Activated CD4-positive, alpha-beta T cell treated with anti-CD3 and anti-CD28 coated beads, Interleukin-2, Interleukin-6, amounts not matched to agents 100 ng/mL and 50 ng/mL, durations not matched to agents 16 hours and 8 hours (primary cell): Measurements from ENCODE around the gene KPNB1.

Experiments used
- DNase-seq: peaks from one replicate; pipeline ENCODE4 v3.0.0-alpha.2; 2020

KPNB1 gene

DNA sequence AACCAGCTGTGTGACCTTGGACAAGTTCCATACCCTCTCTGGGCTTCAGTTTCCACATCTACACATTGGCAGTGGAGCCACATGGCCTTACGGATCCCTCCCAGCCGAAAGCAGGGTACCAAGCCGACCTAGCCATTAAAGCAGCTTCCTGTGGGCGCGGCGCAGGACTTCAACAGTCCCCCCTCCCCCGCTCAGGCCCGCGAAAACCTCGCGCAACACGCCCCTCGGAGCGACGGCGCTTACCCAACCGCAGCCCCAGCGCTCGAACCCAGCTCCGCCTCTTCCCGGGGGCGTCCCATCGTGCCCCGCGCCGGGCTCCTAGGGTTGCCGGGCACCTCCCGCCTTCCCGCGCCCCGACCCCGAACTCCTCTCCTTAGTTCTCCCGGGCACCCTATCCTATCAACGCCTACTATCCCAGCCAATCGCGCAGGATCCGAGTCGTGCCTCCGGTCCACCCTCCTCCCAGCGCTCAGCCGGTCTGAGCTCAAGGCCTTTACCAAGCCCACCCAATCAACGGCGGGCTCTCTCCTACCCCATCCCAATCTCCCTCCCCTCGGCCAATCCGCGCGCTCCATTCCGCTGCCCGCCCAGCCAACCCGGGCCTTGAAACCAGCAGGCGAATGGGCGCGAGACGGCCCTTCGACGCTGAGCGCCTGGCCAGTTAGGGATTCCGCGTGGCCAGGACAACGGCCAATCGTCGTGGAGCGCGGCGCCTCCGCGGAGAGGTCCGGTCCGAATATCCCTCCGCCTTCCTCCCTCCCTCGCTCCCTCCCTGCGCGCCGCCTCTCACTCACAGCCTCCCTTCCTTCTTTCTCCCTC lies at the start of gene KPNB1:
TSS of gene KPNB1 (plus strand) at position 767 of the 819 bp plus-strand sequence. CDS start 326 bp downstream, outside the sequence.
- peak; percentile 100 for DNase-seq

DNA sequence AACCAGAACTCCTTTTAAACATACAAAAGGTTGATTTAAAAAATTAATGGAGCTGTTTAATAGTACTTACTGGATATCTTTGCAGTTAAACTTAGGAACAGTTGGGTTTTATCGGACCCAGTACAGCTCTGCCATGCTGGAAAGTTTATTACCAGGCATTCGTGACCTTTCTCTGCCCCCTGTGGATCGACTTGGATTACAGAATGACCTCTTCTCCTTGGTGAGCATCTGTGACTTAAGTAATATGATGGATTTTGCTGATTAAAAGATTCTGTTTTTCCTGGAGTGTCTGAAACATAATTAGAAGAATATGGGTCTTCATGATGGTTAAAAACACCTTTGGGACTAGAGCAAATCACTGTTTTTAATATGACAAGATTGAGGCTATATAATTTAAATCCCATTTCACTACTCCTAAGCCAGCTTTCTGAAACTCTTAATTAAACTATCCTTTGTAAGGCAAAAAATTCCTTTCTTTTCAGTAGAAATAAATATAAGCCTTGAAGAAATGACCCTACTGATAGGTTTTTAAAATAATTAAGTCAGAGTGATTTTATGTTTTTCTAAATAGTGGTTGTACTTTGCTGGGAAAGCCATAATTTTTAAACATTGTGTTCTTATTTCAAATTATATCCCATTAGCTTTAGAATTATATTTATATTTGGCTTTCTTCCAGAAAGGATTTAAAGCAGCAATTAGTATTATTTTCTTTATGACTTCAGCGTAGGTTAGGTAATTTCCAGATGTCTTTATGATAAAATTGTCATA lies 45.7 kb upstream of the KPNB1 start:
- DNase-seq = no peak

DNA sequence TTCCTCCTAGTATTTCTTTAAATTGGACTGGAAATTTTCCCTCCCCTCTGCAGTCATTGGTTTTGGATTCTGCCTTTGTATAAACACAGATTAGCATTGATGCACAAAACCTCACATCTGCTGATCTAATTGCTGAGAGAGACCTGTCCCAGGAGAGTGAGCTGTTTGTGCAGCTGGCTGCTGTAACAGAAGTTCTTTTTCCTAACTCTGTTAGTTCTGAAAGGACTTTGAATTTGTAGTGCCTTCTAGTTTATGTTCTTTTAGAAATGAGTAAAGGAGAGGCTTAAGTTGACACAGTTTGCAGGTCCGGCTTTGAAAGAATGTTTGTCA lies 45.2 kb upstream of the KPNB1 start:
- no peak for DNase-seq

DNA sequence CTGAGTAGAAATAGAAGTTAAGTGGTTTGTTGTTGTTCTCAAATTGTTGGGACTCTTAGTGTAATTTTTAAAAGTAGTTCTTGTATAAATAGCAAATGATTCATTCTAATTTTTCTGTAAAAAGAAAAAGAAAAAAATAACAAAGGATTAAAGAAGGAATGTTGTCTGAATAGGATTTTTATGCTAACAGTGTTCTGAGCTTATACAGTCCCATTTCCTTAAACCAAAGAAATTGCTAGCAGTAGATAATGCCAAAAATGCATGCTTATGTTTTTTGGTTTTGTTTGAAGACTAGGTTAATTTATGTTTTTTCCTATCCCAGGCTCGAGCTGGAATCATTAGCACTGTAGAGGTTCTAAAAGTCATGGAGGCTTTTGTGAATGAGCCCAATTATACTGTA lies 44.7 kb upstream of the KPNB1 start:
- no peak for DNase-seq

DNA sequence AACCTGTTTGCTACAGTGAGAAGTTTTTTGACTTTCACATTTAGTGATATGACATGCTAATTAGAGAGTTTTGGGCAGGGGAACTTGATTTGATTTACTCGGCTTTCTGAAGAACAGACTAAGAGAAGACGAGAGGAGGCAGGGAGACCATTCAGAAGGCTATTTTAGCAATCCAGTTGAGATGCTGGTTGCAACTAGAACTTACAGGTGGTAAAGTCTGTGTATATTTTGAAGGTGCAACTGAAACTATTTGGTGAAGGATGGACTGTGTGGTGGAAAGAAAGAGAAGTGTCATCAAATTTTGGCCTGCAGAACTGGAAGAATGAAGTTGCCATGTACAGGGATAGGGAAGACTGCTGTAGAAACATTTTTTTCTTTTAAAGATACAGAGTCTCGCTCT lies 42.2 kb upstream of the KPNB1 start:
- no peak for DNase-seq

DNA sequence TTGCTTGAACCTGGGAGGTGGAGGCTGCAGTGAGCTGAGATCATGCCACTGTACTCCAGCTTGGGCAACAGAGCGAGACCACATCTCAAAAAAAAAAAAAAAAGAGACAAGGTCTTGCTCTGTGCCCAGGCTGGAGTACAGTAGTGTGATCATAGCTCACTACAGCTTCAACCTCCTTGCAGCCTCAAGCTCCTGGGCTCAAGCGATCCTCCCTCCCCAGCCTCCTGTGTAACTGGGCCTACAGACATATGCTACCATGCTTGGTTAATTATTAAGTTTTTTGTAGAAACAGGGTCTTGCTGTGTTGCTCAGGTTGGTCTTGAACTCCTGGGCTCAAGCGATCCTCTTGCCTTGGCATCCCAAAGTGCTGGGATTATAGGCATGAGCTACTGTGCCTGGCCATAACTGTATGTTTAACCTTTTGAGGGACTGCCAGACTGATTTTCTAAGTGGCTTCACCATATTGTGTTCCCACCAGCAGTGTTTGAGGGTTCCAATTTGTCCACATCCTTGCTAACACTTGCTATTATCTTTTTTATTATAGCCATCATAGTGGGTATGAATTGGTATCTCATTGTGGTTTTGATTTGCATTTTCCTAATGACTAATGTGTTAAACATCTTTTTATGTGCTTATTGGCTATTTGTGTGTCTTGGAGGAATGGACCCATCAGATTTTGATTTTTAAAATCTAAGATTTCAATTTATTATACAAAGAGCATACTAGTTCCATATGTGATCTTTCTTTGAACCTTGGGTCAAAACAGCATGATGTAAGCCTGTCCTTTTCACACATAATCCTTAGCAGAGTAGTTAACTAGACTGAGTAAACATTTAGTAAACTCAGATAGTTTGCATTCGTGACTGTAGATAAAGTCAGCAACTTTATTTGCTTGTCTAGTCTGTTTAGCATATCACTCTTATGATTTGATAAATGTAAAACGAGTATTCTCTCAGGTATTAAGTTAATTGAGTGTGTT lies 38.1 kb upstream of the KPNB1 start:
- DNase-seq = no peak

DNA sequence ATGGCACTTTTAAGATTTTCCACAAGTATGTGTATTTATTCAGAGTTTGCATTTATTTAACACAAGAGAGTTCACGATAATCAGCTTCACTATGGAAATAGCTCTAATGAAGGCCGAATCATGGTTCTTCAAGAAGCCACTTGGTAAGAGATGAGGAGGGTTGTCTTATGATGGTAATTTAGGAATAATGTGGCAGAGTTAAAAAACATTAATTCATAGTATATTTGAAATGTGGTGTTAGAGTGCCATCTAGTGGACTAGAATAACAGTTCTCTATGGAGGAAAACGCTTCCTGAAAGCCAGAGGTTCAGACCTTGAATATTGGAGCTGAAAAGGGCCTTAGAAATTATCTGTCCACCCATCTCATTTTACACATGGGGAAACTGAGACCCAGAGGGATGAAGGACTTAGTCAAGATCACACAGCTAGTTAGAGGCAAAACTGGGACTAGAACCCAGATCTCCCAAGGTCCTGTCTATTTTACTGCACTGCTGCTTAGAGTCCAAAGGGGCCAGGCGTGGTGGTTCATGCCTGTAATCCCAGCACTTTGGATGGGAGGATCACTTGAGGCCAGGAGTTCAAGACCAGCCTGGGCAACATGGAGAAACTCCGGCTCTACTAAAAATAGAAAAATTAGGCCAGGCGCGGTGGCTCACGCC lies 33.8 kb upstream of the KPNB1 start:
- peak; percentile 60 for DNase-seq

DNA sequence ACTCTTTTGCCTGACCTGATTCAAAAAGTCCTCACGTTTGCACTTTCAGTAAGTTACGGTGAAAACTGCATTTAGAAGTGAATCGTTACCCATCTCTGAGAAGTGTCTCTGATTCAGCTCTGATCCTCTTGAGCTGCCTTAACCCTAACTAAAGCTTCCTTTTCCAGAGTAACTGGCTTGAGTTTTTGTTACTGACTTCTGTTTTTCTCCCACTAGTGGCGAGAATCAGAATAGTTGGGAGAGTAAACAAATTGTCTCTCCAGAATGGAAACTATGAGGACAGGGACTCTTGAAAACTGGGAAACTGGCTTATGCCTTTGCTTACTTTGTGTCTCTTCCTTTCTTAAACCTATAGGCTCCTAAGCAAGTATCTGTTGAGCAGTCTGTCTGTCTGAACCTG lies 31.3 kb upstream of the KPNB1 start:
- no peak for DNase-seq

DNA sequence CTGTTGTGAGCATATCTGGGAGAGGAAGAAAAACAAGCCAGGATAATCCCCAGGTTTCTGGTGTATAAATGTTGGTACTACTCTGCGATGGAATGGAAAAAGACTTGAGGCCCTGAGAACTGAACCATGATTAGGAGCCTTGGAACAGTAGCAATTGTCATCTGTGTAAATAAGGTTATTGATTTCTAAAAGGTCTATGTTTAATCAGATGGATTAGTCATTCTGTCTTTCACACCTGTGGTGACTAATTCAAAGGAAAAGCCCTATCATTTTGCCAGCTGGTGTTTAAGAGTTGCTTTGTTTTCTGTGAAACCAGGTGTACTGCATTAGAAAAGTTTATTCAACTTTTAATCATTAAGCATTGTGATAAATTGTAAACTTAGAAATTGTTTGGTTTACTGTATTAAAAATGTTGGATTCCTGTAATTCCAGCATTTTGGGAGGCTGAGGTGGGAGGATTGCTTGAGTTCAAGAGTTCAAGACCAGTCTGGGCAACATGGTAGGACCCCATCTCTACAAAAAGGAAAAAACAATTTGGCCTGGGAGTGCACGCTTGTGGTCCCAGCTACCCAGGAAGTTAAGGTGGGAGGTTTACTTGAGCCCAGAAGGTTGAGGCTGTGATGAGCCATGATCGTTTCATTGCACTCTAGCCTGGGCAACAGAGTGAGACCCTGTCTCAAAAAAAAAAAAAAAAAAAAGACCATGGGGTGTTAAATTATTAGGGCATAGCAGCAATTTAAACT lies 29.0 kb upstream of the KPNB1 start:
- DNase-seq = peak; percentile 63

DNA sequence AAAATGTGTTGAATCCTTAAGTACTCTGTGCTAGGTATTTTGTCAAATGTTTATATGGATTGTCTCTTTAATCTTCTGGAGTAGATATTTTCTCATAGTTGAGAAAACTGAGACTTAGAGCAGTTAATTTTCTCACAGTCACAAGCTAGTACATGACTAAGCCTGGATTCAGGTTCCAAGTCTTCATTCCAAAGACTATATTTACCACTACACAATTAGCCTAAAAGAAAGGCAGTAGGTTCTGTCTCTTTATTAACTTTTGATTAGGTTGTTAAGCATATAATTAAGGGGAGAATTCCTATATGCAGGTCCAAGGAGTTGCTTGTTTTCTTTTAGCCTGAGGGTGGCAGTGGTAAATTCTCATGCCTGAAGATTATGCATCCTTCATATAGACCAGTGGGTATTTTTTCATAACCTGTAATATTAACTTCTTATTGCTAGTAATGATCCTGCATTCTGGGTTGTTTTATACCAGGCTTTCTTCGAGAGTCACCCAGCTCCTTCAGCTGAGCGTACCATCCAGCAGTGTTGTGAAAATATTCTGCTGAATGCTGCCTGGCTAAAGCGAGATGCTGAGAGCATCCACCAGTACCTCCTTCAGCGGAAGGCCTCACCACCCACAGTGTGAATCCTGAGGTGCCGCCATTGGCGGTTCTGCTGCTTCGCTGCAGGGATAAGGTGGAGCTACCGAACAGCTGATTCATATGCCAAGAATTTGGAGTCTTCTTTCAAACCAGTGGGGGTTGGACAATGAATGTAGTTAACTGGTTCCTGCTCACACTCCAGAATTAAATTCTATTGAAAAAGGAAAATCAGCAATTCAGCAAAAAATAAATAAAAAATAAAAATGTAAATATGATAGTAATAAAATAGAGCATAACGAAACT lies 28.2 kb upstream of the KPNB1 start:
- no peak for DNase-seq

DNA sequence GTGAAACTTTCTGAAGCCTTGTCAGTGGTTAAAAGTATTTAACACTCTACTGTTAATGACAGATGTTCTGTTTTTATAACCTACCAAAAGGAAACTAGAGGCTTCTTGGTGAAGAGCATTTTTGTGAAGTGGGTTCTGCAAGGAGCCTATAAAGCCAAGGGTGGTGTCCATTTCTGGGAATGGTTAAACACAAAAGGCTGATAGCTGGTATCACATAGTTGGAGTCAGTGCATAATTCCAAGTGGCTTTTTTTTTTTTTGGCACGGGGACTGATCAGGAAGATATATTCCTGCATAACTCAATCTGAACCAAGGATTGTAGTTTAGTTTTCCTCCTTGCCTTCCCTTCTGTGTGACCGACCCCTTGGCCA lies 27.6 kb upstream of the KPNB1 start:
- DNase-seq = no peak

DNA sequence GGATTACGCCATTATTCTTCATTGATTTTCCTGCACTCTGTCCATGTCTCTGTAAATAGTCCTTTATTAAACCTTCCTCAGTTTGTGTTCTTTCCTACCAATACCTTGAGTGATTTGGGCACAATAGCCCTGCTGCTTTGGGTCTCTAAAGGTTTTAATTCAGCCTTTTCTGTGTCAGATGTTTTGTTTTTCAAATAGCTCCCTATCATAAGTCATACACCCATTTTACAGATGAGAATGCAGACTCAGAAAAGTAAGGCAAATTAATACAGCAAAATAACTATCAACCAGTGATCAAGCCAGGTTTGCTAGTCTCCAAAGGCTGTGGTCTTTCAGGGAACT lies 25.0 kb upstream of the KPNB1 start:
- DNase-seq = no peak

DNA sequence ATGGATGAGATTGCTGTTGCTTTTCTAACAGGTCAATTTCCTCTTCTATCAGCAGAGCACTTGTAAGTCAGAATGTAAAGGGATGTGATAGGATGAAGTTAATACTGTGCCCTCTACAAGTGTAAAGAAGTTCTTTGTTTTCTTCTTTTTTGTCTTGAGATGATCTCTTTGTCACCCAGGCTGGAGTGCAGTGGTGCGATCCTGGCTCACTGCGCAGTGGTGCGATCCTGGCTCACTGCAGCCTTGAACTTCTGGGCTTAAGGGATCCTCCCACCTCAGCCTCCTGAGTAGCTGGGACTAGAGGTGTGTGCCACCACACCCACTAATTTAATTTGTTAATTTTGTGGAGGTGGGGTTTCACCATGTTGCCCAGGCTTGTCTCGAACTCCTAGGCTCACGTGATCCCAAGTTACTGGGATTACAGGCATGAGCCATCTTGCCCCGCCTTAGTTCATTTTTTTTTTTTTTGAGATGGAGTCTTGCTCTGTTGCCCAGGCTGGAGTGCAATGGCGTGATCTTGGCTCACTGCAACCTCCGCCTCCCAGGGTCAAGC lies 21.6 kb upstream of the KPNB1 start:
- DNase-seq = no peak

DNA sequence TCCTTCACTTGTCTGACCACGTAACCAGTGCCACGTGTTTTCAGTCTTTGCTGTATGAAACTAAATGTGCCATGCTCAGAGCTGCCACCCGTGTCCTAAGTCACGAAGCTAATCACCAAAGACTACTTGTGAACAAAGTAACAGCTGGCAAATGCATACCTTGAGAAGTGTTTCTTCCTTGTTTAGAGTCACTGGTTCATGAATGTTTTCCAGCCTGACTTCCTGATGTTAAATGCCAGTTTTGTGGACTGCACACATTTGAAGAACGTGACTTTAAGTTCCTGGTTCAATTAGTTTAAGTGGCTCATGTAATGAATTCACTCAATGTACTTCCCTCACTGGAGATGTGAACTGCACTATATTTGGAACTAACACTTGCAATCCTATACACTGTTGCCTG lies 19.9 kb upstream of the KPNB1 start:
- no peak for DNase-seq

DNA sequence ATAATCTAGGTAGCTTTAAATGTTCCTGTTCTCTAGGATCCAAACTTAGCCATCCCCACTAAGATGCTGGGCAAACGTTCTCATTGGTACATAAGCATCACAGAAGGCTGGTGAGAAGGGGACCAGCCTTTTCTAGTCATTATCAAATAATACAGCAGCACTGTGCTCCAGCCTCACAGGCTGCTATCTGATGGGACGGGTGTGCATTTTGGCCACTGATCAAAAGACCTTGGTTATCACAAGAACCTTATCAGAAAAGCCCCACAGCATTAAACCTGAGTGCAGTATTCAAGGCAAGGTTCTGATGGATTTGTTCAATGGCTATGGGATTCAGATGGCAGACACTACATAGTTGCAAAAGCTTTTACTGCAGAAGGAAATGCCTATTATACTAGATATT lies 19.1 kb upstream of the KPNB1 start:
- DNase-seq = no peak

DNA sequence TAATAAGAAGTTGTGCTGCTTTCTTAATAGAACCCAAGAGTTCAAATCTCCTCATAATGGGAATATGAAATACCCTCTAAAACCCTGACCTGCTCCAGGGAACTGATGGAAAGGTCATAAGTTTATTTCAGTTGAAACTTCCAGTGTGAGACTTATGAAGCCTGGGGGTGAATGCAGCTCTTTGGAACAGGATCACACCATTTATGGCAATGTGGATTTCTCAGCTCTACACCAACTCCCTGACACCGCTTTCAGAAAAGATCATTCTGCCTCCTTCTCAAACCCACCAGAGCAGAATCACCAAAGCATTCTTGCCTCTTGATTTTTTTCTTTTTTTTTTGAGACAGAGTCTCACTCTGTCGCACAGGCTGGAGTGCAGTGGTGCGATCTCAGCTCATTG lies 16.7 kb upstream of the KPNB1 start:
- DNase-seq = no peak

DNA sequence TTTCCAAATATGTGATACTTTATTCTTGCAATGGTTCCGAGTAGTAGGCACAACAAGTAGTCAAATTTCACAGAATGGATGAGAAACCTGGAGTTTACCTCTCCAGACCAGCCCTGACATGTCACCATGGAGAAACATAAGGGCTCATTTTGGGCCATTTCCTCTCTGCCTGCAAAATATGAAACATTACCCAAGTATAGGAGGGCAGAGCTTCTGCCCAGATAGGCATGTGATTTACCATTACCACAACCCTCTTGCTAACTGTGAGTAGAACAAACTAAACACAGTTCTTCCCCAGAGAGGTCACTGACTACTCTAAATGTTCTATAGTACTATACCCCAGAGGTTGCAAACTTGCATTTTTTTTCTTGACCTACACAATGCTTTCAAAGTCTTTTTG lies 15.7 kb upstream of the KPNB1 start:
- DNase-seq = no peak

DNA sequence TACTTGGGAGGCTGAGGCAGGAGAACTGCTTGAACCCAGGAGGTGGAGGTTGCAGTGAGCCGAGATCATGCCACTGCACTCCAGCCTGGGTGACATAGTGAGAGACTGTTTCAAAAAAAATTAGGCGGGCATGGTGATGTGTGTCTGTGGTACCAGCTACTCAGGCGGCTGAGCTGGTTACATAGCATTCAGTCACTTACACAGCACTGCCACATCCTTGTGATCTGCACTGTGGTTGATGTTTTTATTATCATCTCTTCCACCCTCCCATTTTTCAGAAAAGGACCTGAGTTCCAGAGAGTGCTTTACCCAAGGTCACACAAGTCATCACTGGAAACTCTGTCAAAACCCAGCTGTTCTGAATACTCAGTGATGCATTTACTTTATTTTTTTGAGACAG lies 14.8 kb upstream of the KPNB1 start:
- no peak for DNase-seq

DNA sequence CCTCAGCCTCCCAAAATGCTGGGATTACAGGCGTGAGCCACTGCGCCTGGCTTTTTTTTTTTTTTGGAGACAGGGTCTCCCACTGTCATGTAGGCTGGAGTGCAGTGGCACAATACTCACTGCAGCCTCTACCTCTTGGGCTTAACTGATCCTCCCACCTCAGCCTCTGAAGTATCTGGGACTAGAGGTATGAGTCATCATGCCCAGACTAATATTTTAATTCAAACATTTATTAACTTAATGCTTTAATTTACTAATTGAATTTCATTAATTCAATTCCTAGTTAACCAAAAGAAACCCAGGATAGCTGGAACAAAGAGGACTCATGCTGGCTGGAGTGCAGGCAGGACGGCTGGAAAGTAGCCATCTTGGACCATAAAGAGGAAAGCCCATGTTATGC lies 14.0 kb upstream of the KPNB1 start:
- DNase-seq = no peak

DNA sequence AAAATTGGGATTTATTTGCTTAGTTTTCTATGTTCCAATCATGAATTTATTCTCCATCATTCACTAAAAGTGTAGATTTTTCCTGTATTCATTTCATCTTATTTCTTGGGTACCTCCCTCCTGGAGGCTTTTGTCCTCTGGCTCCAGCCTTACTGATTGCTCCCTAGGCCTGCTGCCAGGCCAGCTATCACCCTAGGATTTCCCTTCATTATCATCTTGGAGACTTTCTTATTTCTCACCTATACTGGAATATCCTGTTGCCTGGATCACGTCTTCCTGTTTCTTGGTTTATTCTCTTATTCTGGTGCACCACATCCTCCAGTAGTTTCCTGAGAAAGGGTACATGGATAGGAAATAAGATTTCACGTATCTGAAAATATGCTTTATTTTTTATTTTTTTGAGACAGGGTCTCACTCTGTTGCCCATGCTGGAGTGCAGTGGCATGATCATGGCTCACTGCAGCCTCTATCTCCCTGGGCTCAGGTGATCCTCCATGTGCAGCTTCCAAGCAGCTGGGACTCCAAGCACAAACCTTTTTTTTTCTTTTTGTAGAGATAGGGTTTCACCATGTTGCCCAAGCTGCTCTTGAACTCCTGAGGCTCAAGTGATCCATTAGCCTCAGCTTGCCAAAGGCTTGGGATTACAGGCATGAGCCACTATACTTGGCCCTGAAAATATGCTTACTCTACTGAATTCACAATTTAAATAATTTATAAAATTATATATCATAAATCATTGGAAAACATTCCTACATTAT lies 13.3 kb upstream of the KPNB1 start:
- no peak for DNase-seq
